Natural killer cell (primary cell): ENCODE data around the gene EBI3. TPM values are rescaled to one million over a fixed set of nuclear protein-coding genes. Genes with fewer than 3 reads are reported as not detected.
A peak's percentile ranks its signal among the peaks of the same experiment; 100 is the strongest.

Experiments
- ATAC-seq, 3 donors: fragments of 150-1000 bp in 2 of 3; fragments of 200-7000 bp in 1 of 3; cut with Tn5 transposase; 1 replicate in 1 of 3; 2 replicates in 2 of 3; pipeline ENCODE4 v1.10.0; 2021; ENCODE audit warnings: mild to moderate bottlenecking in 2 of 3, moderate library complexity in 2 of 3
- DNase-seq, 2 donors: peaks; one replicate each; pipeline versions ENCODE4 v3.0.0 to v3.0.0-alpha.2; 2013 to 2021; ENCODE audit warnings: mixed read lengths in 1 of 2
- H3K27ac ChIP-seq: one replicate; pipeline ENCODE4 v1.5.1; 2013; ENCODE audit warnings: mild to moderate bottlenecking, low read length
- H3K27me3 ChIP-seq: one replicate; pipeline ENCODE4 v1.6.1; 2013; ENCODE audit warnings: low read length; ENCODE audit not compliant: control insufficient read depth, insufficient read depth
- H3K36me3 ChIP-seq: one replicate; pipeline ENCODE4 v1.6.1; 2013; ENCODE audit warnings: low read length; ENCODE audit not compliant: control insufficient read depth, insufficient read depth
- H3K4me1 ChIP-seq: one replicate; pipeline ENCODE4 v1.6.1; 2013; ENCODE audit warnings: low read length; ENCODE audit not compliant: control insufficient read depth, insufficient read depth
- H3K4me3 ChIP-seq: one replicate; pipeline ENCODE4 v1.5.1; 2013; ENCODE audit warnings: low read length
- H3K9me3 ChIP-seq: one replicate; pipeline ENCODE4 v1.6.1; 2013; ENCODE audit warnings: low read length; ENCODE audit not compliant: control insufficient read depth, insufficient read depth
- H3K27ac Mint-ChIP-seq, 2 donors: one replicate each; pipeline ENCODE4 v1.8.0; 2022; ENCODE audit warnings: mild to moderate bottlenecking in 2 of 2, mixed read lengths in 2 of 2, moderate library complexity in 1 of 2
- H3K27me3 Mint-ChIP-seq, 2 donors: one replicate each; pipeline ENCODE4 v1.8.0; 2022; ENCODE audit warnings: low read depth in 2 of 2, mixed read lengths in 2 of 2
- H3K36me3 Mint-ChIP-seq: one replicate; pipeline ENCODE4 v1.8.0; 2022; ENCODE audit warnings: mixed read lengths
- H3K4me1 Mint-ChIP-seq, 2 donors: one replicate each; pipeline ENCODE4 v1.8.0; 2022; ENCODE audit warnings: mixed read lengths in 2 of 2
- H3K4me3 Mint-ChIP-seq: one replicate; pipeline ENCODE4 v1.8.0; 2022; ENCODE audit warnings: mild to moderate bottlenecking, moderate library complexity, mixed read lengths
- H3K9me3 Mint-ChIP-seq, 2 donors: one replicate each; pipeline ENCODE4 v1.8.0; 2022; ENCODE audit warnings: mixed read lengths in 2 of 2
- WGBS: methylation state at CpG from one replicate; pipeline ENCODE4 v1.1.7; 2013; ENCODE audit warnings: missing lambda C conversion rate; ENCODE audit not compliant: insufficient coverage; 5-methylcytosine and 5-hydroxymethylcytosine counted together
- intact Hi-C: fragments of 100-400 bp; cut with micrococcal nuclease; formaldehyde crosslinking; loops from one replicate; pipeline ENCODE4 v1.14.2; 2022
- total RNA-seq, 4 donors: library from RNA; stranded (reverse); fragments of 120-200 nt in 1 of 4; gene quantifications; one replicate each; pipeline versions ENCODE4 v1.2.3 to v1.2.4, GENCODE V29; 2013 to 2022
- TF ChIP-seq, protein P1 (sequence below): fragments of 200-600 bp; IDR thresholded peaks from one replicate; pipeline ENCODE4 v1.8.0; 2022; ENCODE audit warnings: antibody characterized with exemption

EBI3 gene
- total RNA-seq, 3 donors from 2014 or later (not counting 1 experiment from before 2014, with no cell fraction given) = not detected

DNA sequence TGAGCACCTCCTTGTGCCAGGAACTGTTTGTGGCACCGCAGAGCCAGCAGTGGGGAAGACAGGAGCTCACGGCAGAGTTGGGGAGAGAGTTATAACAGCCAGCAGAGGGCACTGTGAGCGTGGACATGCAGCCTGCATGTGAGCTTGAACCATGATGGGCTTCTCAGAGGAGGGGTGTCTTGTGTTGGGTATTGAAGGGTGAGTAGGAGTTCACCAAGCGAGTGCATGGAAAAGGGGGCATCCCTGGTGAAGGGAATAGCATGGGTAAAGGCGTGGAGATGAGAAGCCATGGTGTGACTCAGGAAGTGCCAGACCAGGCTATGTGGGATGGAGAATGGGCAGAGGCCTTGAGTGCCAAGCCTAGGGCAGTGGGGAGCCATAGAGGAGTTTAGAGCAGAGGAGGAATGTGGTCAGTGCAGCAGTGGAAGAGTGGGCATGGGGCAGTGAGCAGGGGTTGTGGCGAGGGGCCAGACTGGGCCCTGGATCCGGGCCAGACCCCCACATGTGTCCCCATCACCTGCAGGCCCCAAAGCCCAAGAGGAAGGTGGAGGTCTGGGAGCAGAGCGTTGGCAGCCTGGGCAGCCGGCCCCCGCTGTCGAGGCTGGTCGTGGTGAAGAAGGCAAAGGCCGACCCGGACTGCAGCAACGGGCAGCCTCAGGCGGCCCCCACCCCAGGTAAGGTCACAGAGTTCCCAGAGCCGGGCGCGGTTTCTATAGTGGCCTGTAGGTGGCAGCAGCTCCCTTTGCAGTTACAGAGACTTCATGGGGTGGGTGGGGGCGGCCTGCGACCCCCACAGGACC, 38.0 kb downstream of the EBI3 start:
- Histone ChIP-seq H3K4me1 (peaks cover 49% of the 10 kb centered on the region), H3K9me3 (no peaks in the 10 kb centered on the region), H3K4me3 (no peak overlapping the region), H3K36me3 (peaks cover 47% of the 10 kb centered on the region), H3K27ac (no peak overlapping the region), H3K27me3 (no peaks in the 10 kb centered on the region)
- WGBS = 63% methylated on average over 20 of the region's 21 CpGs
- Mint-ChIP-seq H3K9me3 (no peaks in the 10 kb centered on the region), H3K27me3 (no peaks in the 10 kb centered on the region), H3K36me3 (no peaks in the 10 kb centered on the region), H3K4me3 (peak overlapping the region; percentile 26), H3K27ac (peak overlapping the region in 1 of 2 donors; percentile 88), H3K4me1 (peaks cover 32 to 48% of the 10 kb centered on the region in 2 donors)
- TF ChIP-seq, protein P1, sequence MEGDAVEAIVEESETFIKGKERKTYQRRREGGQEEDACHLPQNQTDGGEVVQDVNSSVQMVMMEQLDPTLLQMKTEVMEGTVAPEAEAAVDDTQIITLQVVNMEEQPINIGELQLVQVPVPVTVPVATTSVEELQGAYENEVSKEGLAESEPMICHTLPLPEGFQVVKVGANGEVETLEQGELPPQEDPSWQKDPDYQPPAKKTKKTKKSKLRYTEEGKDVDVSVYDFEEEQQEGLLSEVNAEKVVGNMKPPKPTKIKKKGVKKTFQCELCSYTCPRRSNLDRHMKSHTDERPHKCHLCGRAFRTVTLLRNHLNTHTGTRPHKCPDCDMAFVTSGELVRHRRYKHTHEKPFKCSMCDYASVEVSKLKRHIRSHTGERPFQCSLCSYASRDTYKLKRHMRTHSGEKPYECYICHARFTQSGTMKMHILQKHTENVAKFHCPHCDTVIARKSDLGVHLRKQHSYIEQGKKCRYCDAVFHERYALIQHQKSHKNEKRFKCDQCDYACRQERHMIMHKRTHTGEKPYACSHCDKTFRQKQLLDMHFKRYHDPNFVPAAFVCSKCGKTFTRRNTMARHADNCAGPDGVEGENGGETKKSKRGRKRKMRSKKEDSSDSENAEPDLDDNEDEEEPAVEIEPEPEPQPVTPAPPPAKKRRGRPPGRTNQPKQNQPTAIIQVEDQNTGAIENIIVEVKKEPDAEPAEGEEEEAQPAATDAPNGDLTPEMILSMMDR = peak; percentile 79
- ATAC-seq (peak; percentile 22 to 58 (median 43)), DNase-seq (peak; percentile 46 to 72)
- intact Hi-C loops = loop anchor here (1.0 to 10.0 kb wide), 4 partner anchors 35 to 258 kb away; partner anchors contain the start of genes CHAF1A, FSD1, SH3GL1 and TMIGD2

DNA sequence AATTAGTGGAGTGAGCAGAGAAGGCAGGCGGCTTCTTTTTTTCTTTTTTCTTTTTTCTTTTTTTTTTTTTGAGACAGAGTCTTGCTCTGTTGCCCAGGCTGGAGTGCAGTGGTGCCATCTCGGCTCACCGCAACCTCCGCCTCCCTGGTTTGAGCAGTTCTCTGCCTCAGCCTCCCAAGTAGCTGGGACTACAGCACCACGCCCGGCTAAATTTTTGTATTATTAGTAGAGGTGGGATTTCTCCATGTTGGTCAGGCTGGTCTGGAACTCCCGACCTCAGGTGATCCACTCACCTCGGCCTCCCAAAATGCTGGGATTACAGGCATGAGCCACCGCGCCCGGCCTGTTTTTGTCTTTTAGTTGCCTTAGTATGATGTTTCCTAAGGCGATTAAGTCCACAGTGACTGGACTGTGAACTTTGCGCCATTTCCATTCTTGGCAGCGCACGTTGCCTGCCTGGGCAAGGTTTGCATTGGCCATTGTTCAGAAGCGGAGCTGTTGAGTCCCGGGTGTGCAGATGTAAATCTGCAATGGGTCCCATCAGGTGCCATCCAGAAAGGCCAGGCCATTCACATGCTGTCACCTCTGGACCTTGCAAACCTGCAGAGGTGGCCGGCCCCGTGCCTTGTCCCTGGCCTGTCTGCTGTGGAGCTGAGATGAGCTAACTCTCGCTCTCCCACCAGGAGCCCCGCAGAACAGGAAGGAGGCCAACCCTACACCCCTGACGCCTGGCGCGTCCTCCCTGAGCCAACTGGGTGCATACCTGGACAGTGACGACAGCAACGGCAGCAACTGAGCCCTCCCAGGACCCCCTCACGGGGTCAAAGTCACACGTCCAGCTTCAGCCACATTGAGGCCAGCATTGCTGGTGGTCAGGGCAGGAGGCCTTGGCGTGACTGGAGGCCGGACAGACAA, 38.8 kb downstream of the EBI3 start:
- no peaks in the 10 kb centered on the region for H3K36me3 Mint-ChIP-seq
- no peaks in the 10 kb centered on the region for H3K27me3 Mint-ChIP-seq
- Histone ChIP-seq H3K4me1 (peaks cover 45% of the 10 kb centered on the region), H3K27me3 (no peaks in the 10 kb centered on the region), H3K27ac (no peak overlapping the region), H3K9me3 (no peaks in the 10 kb centered on the region), H3K4me3 (no peak overlapping the region), H3K36me3 (peaks cover 39% of the 10 kb centered on the region)
- peaks cover 32 to 47% of the 10 kb centered on the region in 2 donors for H3K4me1 Mint-ChIP-seq
- DNase-seq (no peak), ATAC-seq (no peak)
- intact Hi-C loops = loop anchor here (1.0 to 10.0 kb wide), 4 partner anchors 34 to 257 kb away; partner anchors contain the start of genes CHAF1A, FSD1, SH3GL1 and TMIGD2
- 86% methylated on average over 30 of the region's 30 CpGs for WGBS
- no peak overlapping the region for H3K27ac Mint-ChIP-seq
- TF ChIP-seq, protein P1 = peak; percentile 29
- H3K9me3 Mint-ChIP-seq = no peaks in the 10 kb centered on the region
- H3K4me3 Mint-ChIP-seq = no peak overlapping the region

DNA sequence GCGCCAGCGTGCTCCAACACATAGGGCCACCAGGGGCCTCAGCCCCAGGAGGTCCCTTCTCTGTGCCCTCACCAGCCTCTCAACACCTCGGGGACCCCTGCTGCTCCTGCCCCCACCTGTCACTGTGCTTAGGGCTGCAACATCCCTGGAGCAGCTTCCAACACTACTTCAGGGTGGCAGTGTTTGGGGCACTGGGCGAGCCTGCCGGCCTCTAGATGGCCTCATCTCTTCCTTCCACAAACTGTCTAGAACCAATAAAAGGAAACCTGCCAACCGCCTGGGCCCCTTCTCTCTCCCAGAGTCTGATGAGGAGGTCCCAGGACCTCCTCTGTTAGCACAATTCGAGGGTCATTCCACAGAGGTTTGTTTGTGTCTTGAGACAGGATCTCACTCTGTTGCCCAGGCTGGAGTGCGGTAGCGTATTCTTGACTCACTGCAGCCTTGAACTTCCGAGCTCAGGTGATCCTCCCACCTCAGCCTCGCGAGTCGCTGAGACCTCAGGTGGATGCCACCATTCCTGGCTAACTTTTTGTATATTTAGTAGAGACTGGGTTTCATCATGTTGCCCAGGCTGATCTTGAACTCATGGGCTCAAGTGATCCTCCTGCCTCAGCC, 39.6 kb downstream of the EBI3 start:
- no peak overlapping the region for H3K27ac Mint-ChIP-seq
- H3K36me3 Mint-ChIP-seq = no peaks in the 10 kb centered on the region

More for the DNA sequence above, 39.6 kb downstream of the EBI3 start:
- H3K4me1 Mint-ChIP-seq = peaks cover 32 to 39% of the 10 kb centered on the region in 2 donors
- Histone ChIP-seq H3K36me3 (peaks cover 36% of the 10 kb centered on the region), H3K9me3 (no peaks in the 10 kb centered on the region), H3K4me1 (peaks cover 37% of the 10 kb centered on the region), H3K4me3 (no peak overlapping the region), H3K27me3 (no peaks in the 10 kb centered on the region), H3K27ac (no peak overlapping the region)
- H3K9me3 Mint-ChIP-seq = no peaks in the 10 kb centered on the region
- 93% methylated on average over 13 of the region's 13 CpGs for WGBS
- DNase-seq = no peak
- no peaks in the 10 kb centered on the region for H3K27me3 Mint-ChIP-seq
- TF ChIP-seq, protein P1 = no peak
- H3K4me3 Mint-ChIP-seq = no peak overlapping the region
- intact Hi-C loops = loop anchor here (5.0 to 10.0 kb wide), 3 partner anchors 33 to 256 kb away; partner anchors contain the start of genes CHAF1A, FSD1, SH3GL1 and TMIGD2
- no peak for ATAC-seq
